GM23248 (cell line): ENCODE measurements around the gene SCO2.

Experiments
- EZH2 ChIP-seq: fragments of 200-600 bp; sonication (generic); IDR thresholded peaks from 2 replicates; pipeline ENCODE4 v1.6.1; 2018; ENCODE audit warnings: antibody characterized with exemption, mild to moderate bottlenecking; ENCODE audit not compliant: insufficient read depth, poor library complexity, severe bottlenecking
- EZH2phosphoT487 ChIP-seq: fragments of 200-600 bp; sonication (generic); IDR thresholded peaks from 2 replicates; pipeline ENCODE4 v1.6.1; 2018; ENCODE audit warnings: antibody characterized with exemption, moderate library complexity, mild to moderate bottlenecking, low read depth; ENCODE audit not compliant: insufficient read depth

DNA sequence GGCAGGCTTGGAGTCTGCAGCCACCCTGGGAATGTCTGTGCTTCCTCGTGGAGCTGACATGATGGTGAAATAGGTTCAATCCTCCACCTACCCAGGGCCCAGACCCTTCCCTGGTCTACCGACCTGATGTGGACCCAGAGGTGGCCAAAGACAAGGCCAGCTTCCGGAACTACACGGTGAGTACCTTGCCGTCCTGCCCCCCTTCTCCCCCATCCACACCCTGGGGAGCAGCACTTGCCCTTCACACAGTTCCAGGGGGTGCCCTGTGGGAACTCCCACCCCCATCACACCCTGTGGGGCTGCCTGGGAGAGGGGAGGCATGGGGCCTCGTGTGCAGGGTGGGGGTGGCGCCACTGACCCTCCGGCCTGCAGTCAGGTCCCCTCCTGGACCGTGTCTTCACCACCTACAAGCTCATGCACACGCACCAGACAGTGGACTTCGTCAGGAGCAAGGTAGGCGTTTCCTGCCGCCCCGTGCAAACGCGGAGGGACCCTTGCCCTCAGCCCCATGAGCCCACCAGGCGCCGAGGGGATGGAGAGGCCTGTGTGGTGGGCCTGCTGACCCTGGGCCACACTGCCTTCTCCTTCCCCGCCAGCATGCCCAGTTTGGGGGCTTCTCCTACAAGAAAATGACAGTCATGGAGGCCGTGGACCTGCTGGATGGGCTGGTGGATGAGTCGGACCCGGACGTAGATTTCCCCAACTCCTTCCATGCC is 38.0 kb downstream of the SCO2 start:
- TF ChIP-seq EZH2phosphoT487 (no peak), EZH2 (no peak)
